Natural killer cell (primary cell): Measurements from ENCODE around the gene GAPT. TPM values are rescaled to one million over a fixed set of nuclear protein-coding genes. Genes with fewer than 3 reads are reported as not detected.
"Not testable (repeated sequence)": the region's sequence is repeated elsewhere in the genome, so short reads cannot be mapped to it uniquely, and the experiment has no call there.

Source experiments
- ATAC-seq, 3 donors: fragments of 150-1000 bp in 2 of 3; fragments of 200-7000 bp in 1 of 3; cut with Tn5 transposase; 1 replicate in 1 of 3; 2 replicates in 2 of 3; pipeline ENCODE4 v1.10.0; 2021; ENCODE audit warnings: mild to moderate bottlenecking in 2 of 3, moderate library complexity in 2 of 3
- DNase-seq, 2 donors: peaks; one replicate each; pipeline versions ENCODE4 v3.0.0 to v3.0.0-alpha.2; 2013 to 2021; ENCODE audit warnings: mixed read lengths in 1 of 2
- H3K27ac ChIP-seq: one replicate; pipeline ENCODE4 v1.5.1; 2013; ENCODE audit warnings: mild to moderate bottlenecking, low read length
- H3K27me3 ChIP-seq: one replicate; pipeline ENCODE4 v1.6.1; 2013; ENCODE audit warnings: low read length; ENCODE audit not compliant: control insufficient read depth, insufficient read depth
- H3K36me3 ChIP-seq: one replicate; pipeline ENCODE4 v1.6.1; 2013; ENCODE audit warnings: low read length; ENCODE audit not compliant: control insufficient read depth, insufficient read depth
- H3K4me1 ChIP-seq: one replicate; pipeline ENCODE4 v1.6.1; 2013; ENCODE audit warnings: low read length; ENCODE audit not compliant: control insufficient read depth, insufficient read depth
- H3K4me3 ChIP-seq: one replicate; pipeline ENCODE4 v1.5.1; 2013; ENCODE audit warnings: low read length
- H3K9me3 ChIP-seq: one replicate; pipeline ENCODE4 v1.6.1; 2013; ENCODE audit warnings: low read length; ENCODE audit not compliant: control insufficient read depth, insufficient read depth
- H3K27ac Mint-ChIP-seq, 2 donors: one replicate each; pipeline ENCODE4 v1.8.0; 2022; ENCODE audit warnings: mild to moderate bottlenecking in 2 of 2, mixed read lengths in 2 of 2, moderate library complexity in 1 of 2
- H3K27me3 Mint-ChIP-seq, 2 donors: one replicate each; pipeline ENCODE4 v1.8.0; 2022; ENCODE audit warnings: low read depth in 2 of 2, mixed read lengths in 2 of 2
- H3K36me3 Mint-ChIP-seq: one replicate; pipeline ENCODE4 v1.8.0; 2022; ENCODE audit warnings: mixed read lengths
- H3K4me1 Mint-ChIP-seq, 2 donors: one replicate each; pipeline ENCODE4 v1.8.0; 2022; ENCODE audit warnings: mixed read lengths in 2 of 2
- H3K4me3 Mint-ChIP-seq: one replicate; pipeline ENCODE4 v1.8.0; 2022; ENCODE audit warnings: mild to moderate bottlenecking, moderate library complexity, mixed read lengths
- H3K9me3 Mint-ChIP-seq, 2 donors: one replicate each; pipeline ENCODE4 v1.8.0; 2022; ENCODE audit warnings: mixed read lengths in 2 of 2
- WGBS: methylation state at CpG from one replicate; pipeline ENCODE4 v1.1.7; 2013; ENCODE audit warnings: missing lambda C conversion rate; ENCODE audit not compliant: insufficient coverage; 5-methylcytosine and 5-hydroxymethylcytosine counted together
- intact Hi-C: fragments of 100-400 bp; cut with micrococcal nuclease; formaldehyde crosslinking; loops from one replicate; pipeline ENCODE4 v1.14.2; 2022
- total RNA-seq, 4 donors: library from RNA; stranded (reverse); fragments of 120-200 nt in 1 of 4; gene quantifications; one replicate each; pipeline versions ENCODE4 v1.2.3 to v1.2.4, GENCODE V29; 2013 to 2022
- TF ChIP-seq, protein P1 (sequence below): fragments of 200-600 bp; IDR thresholded peaks from one replicate; pipeline ENCODE4 v1.8.0; 2022; ENCODE audit warnings: antibody characterized with exemption

GAPT gene
- total RNA-seq, 3 donors from 2014 or later (not counting 1 experiment from before 2014, with no cell fraction given), result 1.7 to 6.1 (median 1.8) TPM

GRCh38 chr5:58523956-58524355 is 32.7 kb downstream of the GAPT start:
- Mint-ChIP-seq H3K27ac (no peak overlapping the region), H3K27me3 (no peaks in the 10 kb centered on the region), H3K4me3 (no peak overlapping the region), H3K9me3 (peaks cover 0 to 2% of the 10 kb centered on the region in 2 donors), H3K36me3 (no peaks in the 10 kb centered on the region), H3K4me1 (no peaks in the 10 kb centered on the region)
- Histone ChIP-seq H3K4me3 (no peak overlapping the region), H3K27me3 (no peaks in the 10 kb centered on the region), H3K36me3 (no peaks in the 10 kb centered on the region), H3K27ac (no peak overlapping the region), H3K4me1 (no peaks in the 10 kb centered on the region), H3K9me3 (no peaks in the 10 kb centered on the region)
- intact Hi-C loops, result no loop called here
- DNase-seq (no peak), ATAC-seq (no peak)
- TF ChIP-seq, protein P1, sequence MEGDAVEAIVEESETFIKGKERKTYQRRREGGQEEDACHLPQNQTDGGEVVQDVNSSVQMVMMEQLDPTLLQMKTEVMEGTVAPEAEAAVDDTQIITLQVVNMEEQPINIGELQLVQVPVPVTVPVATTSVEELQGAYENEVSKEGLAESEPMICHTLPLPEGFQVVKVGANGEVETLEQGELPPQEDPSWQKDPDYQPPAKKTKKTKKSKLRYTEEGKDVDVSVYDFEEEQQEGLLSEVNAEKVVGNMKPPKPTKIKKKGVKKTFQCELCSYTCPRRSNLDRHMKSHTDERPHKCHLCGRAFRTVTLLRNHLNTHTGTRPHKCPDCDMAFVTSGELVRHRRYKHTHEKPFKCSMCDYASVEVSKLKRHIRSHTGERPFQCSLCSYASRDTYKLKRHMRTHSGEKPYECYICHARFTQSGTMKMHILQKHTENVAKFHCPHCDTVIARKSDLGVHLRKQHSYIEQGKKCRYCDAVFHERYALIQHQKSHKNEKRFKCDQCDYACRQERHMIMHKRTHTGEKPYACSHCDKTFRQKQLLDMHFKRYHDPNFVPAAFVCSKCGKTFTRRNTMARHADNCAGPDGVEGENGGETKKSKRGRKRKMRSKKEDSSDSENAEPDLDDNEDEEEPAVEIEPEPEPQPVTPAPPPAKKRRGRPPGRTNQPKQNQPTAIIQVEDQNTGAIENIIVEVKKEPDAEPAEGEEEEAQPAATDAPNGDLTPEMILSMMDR, result no peak

- peaks cover 0 to 2% of the 10 kb centered on the region in 2 donors for H3K9me3 Mint-ChIP-seq
- WGBS, result no CpG with 5 or more reads among the region's 1 CpG
- Histone ChIP-seq H3K9me3 (no peaks in the 10 kb centered on the region), H3K4me1 (no peaks in the 10 kb centered on the region), H3K27ac (no peak overlapping the region), H3K36me3 (no peaks in the 10 kb centered on the region), H3K27me3 (no peaks in the 10 kb centered on the region), H3K4me3 (no peak overlapping the region)
- no peak overlapping the region for H3K4me3 Mint-ChIP-seq
- H3K4me1 Mint-ChIP-seq, result no peaks in the 10 kb centered on the region
- DNase-seq, result no peak
- TF ChIP-seq, protein P1, result no peak
- H3K36me3 Mint-ChIP-seq, result no peaks in the 10 kb centered on the region
- H3K27ac Mint-ChIP-seq, result no peak overlapping the region
- intact Hi-C loops, result no loop called here
- no peak for ATAC-seq
- H3K27me3 Mint-ChIP-seq, result no peaks in the 10 kb centered on the region
These were observed 33.3 kb downstream of the GAPT start for GRCh38 chr5:58524571-58524970.

GRCh38 chr5:58530942-58531490 is 39.8 kb downstream of the GAPT start:
- no peaks in the 10 kb centered on the region for H3K36me3 Mint-ChIP-seq
- intact Hi-C loops, result no loop called here
- 70% methylated on average over 1 of the region's 1 CpG for WGBS
- no peak overlapping the region for H3K27ac Mint-ChIP-seq
- no peaks in the 10 kb centered on the region for H3K4me1 Mint-ChIP-seq
- no peak for DNase-seq
- no peak for ATAC-seq
- Histone ChIP-seq H3K4me1 (no peaks in the 10 kb centered on the region), H3K9me3 (peaks cover 5% of the 10 kb centered on the region), H3K4me3 (no peak overlapping the region), H3K36me3 (no peaks in the 10 kb centered on the region), H3K27ac (no peak overlapping the region), H3K27me3 (no peaks in the 10 kb centered on the region)
- no peak overlapping the region for H3K4me3 Mint-ChIP-seq
- TF ChIP-seq, protein P1, result no peak
- no peaks in the 10 kb centered on the region for H3K27me3 Mint-ChIP-seq
- peaks cover 9 to 13% of the 10 kb centered on the region in 2 donors for H3K9me3 Mint-ChIP-seq

- H3K27me3 Mint-ChIP-seq, H3K9me3 Mint-ChIP-seq, H3K36me3 Mint-ChIP-seq, H3K27ac Mint-ChIP-seq, intact Hi-C loops, H3K4me1 ChIP-seq, ATAC-seq, H3K27ac ChIP-seq, H3K27me3 ChIP-seq, H3K36me3 ChIP-seq, DNase-seq, H3K9me3 ChIP-seq, H3K4me3 Mint-ChIP-seq, H3K4me1 Mint-ChIP-seq, H3K4me3 ChIP-seq: not testable (repeated sequence)
- 93% methylated on average over 7 of the region's 9 CpGs for WGBS
These were observed 50.7 kb downstream of the GAPT start for GRCh38 chr5:58541935-58542334.
